CD14-positive monocyte (primary cell): ENCODE data around the gene DOK5. TPM values are rescaled to one million over a fixed set of nuclear protein-coding genes. Genes with fewer than 3 reads are reported as not detected.

ENCODE experiments used
- DNase-seq, 3 donors: peaks; one replicate each; pipeline ENCODE4 v3.0.0-alpha.2; 2011 to 2022
- H2AFZ ChIP-seq: 2 replicates; pipeline ENCODE4 v1.6.0; 2012; ENCODE audit warnings: mild to moderate bottlenecking, low read depth, low read length, inconsistent platforms; ENCODE audit not compliant: insufficient read depth, poor library complexity, severe bottlenecking
- H3K27ac ChIP-seq, 2 donors: 1 replicate in 1 of 2; 2 replicates in 1 of 2; pipeline ENCODE4 v1.5.1; 2012 to 2013; ENCODE audit warnings: low read length in 2 of 2, control low read depth in 1 of 2, inconsistent platforms in 1 of 2, low read depth in 1 of 2, mild to moderate bottlenecking in 1 of 2
- H3K27me3 ChIP-seq, 2 donors: one replicate each; pipeline versions ENCODE4 v1.6.0 to v1.6.1; 2011 to 2013; ENCODE audit warnings: low read length in 2 of 2; ENCODE audit not compliant: control insufficient read depth in 2 of 2, insufficient read depth in 2 of 2
- H3K36me3 ChIP-seq, 2 donors: replicated peaks in 1 of 2; 1 replicate in 1 of 2; 2 replicates in 1 of 2; pipeline versions ENCODE4 v1.5.1 to v1.6.1; 2012 to 2013; ENCODE audit warnings: low read length in 2 of 2, control low read depth in 1 of 2, inconsistent platforms in 1 of 2, mild to moderate bottlenecking in 1 of 2; ENCODE audit not compliant: insufficient read depth in 2 of 2, control insufficient read depth in 1 of 2
- H3K4me1 ChIP-seq, 2 donors: 1 replicate in 1 of 2; 2 replicates in 1 of 2; pipeline versions ENCODE4 v1.5.1 to v1.6.1; 2012 to 2013; ENCODE audit warnings: low read length in 2 of 2, control low read depth in 1 of 2, inconsistent platforms in 1 of 2, mild to moderate bottlenecking in 1 of 2, moderate library complexity in 1 of 2; ENCODE audit not compliant: insufficient read depth in 2 of 2, control insufficient read depth in 1 of 2
- H3K4me2 ChIP-seq: replicated peaks from 2 replicates; pipeline ENCODE3; 2012; ENCODE audit warnings: low read length, moderate library complexity, mild to moderate bottlenecking; ENCODE audit not compliant: poor library complexity, severe bottlenecking; ENCODE audit errors: extremely low read depth
- H3K4me3 ChIP-seq, 3 experiments: fragments of 200-600 bp in 1 of 3; sonication (generic) in 1 of 3; replicated peaks in 1 of 3; 1 replicate in 2 of 3; 2 replicates in 1 of 3; pipeline ENCODE4 v1.5.1; 2011 to 2013; ENCODE audit warnings: low read length in 3 of 3, mild to moderate bottlenecking in 3 of 3, control low read depth in 2 of 3, low read depth in 2 of 3, inconsistent platforms in 1 of 3, moderate library complexity in 1 of 3
- H3K79me2 ChIP-seq: 2 replicates; pipeline ENCODE4 v1.6.0; 2012; ENCODE audit warnings: mild to moderate bottlenecking, control low read depth, inconsistent platforms, low read length, moderate library complexity; ENCODE audit not compliant: insufficient read depth
- H3K9ac ChIP-seq: 2 replicates; pipeline ENCODE4 v1.6.0; 2017; ENCODE audit warnings: low read length, mild to moderate bottlenecking; ENCODE audit not compliant: insufficient read depth, poor library complexity, severe bottlenecking
- H3K9me3 ChIP-seq, 2 donors: replicated peaks in 1 of 2; 1 replicate in 1 of 2; 2 replicates in 1 of 2; pipeline versions ENCODE4 v1.5.1 to v1.6.1; 2012 to 2013; ENCODE audit warnings: low read length in 2 of 2, control low read depth in 1 of 2; ENCODE audit not compliant: control insufficient read depth in 1 of 2, insufficient read depth in 1 of 2
- H4K20me1 ChIP-seq: 2 replicates; pipeline ENCODE4 v1.6.0; 2012; ENCODE audit warnings: mild to moderate bottlenecking, low read length, control low read depth, moderate library complexity; ENCODE audit not compliant: insufficient read depth
- H3K27ac Mint-ChIP-seq, 7 donors: one replicate each; pipeline ENCODE4 v1.8.0; 2020; ENCODE audit warnings: mild to moderate bottlenecking in 7 of 7, mixed read lengths in 7 of 7, moderate library complexity in 6 of 7, inconsistent platforms in 2 of 7
- H3K27me3 Mint-ChIP-seq, 3 donors: one replicate each; pipeline ENCODE4 v1.8.0; 2021 to 2022; ENCODE audit warnings: low read depth in 3 of 3, mild to moderate bottlenecking in 3 of 3, mixed read lengths in 3 of 3, moderate library complexity in 3 of 3, inconsistent platforms in 1 of 3
- H3K36me3 Mint-ChIP-seq, 2 donors: one replicate each; pipeline ENCODE4 v1.8.0; 2020; ENCODE audit warnings: mixed read lengths in 2 of 2, inconsistent platforms in 1 of 2, mild to moderate bottlenecking in 1 of 2
- H3K4me1 Mint-ChIP-seq: one replicate; pipeline ENCODE4 v1.8.0; 2020; ENCODE audit warnings: mild to moderate bottlenecking, mixed read lengths
- H3K4me3 Mint-ChIP-seq, 2 donors: one replicate each; pipeline ENCODE4 v1.8.0; 2020; ENCODE audit warnings: mild to moderate bottlenecking in 2 of 2, mixed read lengths in 2 of 2, moderate library complexity in 1 of 2
- H3K9me3 Mint-ChIP-seq, 7 donors: one replicate each; pipeline ENCODE4 v1.8.0; 2020 to 2022; ENCODE audit warnings: mixed read lengths in 7 of 7, mild to moderate bottlenecking in 6 of 7, moderate library complexity in 6 of 7, inconsistent platforms in 2 of 7
- CTCF ChIP-seq: fragments of 200-600 bp; IDR thresholded peaks from one replicate; pipeline ENCODE4 v1.8.0; 2022; ENCODE audit warnings: antibody characterized with exemption, mild to moderate bottlenecking
- WGBS: methylation state at CpG from one replicate; pipeline ENCODE4 v1.1.5; 2013; ENCODE audit warnings: missing lambda C conversion rate; ENCODE audit not compliant: insufficient coverage; 5-methylcytosine and 5-hydroxymethylcytosine counted together
- intact Hi-C, 2 donors: fragments of 100-400 bp; cut with micrococcal nuclease; formaldehyde crosslinking; loops; one replicate each; pipeline versions ENCODE4 v1.15.0 to v1.15.1; 2023
- polyA plus RNA-seq, 3 donors: library from polyadenylated mRNA; depleted of rRNA in 1 of 3; unstranded in 2 of 3; stranded (reverse) in 1 of 3; fragments of 300-500 nt in 2 of 3; fragments of >200 nt in 1 of 3; fragmentation: Illumina TruSeq in 2 of 3; gene quantifications; 1 replicate in 2 of 3; 2 replicates in 1 of 3; pipeline ENCODE4 v1.2.3, GENCODE V29; 2012 to 2021

DOK5 gene
- polyA plus RNA-seq, 3 donors: not detected

DNA sequence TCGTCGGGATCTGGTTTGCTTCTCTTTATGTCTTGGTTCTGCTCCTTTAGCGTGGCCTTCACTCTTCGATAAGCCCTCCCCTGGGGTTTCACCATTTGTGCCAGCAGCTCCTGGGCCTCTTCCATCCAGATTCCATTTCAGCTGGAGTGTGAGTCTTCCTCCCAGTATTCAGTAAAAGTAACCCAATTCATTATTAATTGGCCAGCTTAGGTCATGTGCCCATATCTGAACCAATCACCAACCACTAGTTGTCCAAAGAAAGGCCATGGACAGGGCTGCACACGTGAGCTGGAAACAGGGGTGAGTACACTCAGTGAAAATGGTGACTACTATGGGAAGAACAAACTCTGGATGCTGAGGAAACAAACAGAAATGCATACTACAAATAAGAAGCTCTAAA lies 2.8 kb upstream of the DOK5 start:
- Histone ChIP-seq H3K27me3 (peaks cover 27 to 45% of the 10 kb centered on the region in 2 donors), H3K27ac (no peak overlapping the region), H3K4me2 (no peak overlapping the region), H3K9me3 (peaks cover 0 to 10% of the 10 kb centered on the region in 2 donors), H3K4me3 (no peak overlapping the region), H2AFZ (no peak overlapping the region), H3K4me1 (no peaks in the 10 kb centered on the region), H3K36me3 (no peaks in the 10 kb centered on the region), H3K79me2 (no peaks in the 10 kb centered on the region), H4K20me1 (no peaks in the 10 kb centered on the region), H3K9ac (no peak overlapping the region)
- intact Hi-C loops: no loop called here
- no peak for DNase-seq
- TF ChIP-seq CTCF: no peak
- Mint-ChIP-seq H3K27ac (peak overlapping the region in 1 of 7 donors; percentile 60), H3K4me3 (no peak overlapping the region), H3K27me3 (peaks cover 35 to 47% (median 47%) of the 10 kb centered on the region in 3 donors), H3K36me3 (no peaks in the 10 kb centered on the region), H3K4me1 (peaks cover 6% of the 10 kb centered on the region), H3K9me3 (peaks cover 0 to 13% (median 11%) of the 10 kb centered on the region in 7 donors)
- WGBS: 100% methylated on average over 4 of the region's 5 CpGs

DNA sequence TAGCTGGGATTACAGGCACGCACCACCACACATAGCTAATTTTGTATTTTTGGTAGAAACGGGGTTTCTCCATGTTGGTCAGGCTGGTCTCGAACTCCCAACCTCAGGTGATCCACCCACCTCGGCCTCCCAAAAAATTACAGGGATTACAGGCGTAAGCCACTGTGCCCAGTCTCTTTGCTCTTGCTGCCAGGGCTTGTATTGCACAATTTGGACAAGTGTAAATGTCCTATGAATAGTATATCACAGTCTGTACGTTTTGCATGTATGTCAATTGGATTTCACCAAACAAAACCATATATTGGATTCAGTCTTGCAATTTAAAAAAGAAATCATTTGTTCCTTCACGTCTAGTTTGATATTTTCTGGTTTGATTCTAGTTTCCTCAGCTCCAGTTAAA lies 2.1 kb upstream of the DOK5 start:
- no peak overlapping the region for H3K4me3 ChIP-seq
- no peak overlapping the region for H2AFZ ChIP-seq
- Mint-ChIP-seq H3K4me1 (peaks cover 6% of the 10 kb centered on the region), H3K36me3 (no peaks in the 10 kb centered on the region), H3K4me3 (peak overlapping the region in 1 of 2 donors; percentile 23), H3K9me3 (peaks cover 0 to 11% (median 11%) of the 10 kb centered on the region in 7 donors), H3K27ac (no peak overlapping the region), H3K27me3 (peaks cover 37 to 54% (median 51%) of the 10 kb centered on the region in 3 donors)
- DNase-seq: no peak
- peaks cover 0 to 10% of the 10 kb centered on the region in 2 donors for H3K9me3 ChIP-seq
- no peaks in the 10 kb centered on the region for H4K20me1 ChIP-seq
- no peaks in the 10 kb centered on the region for H3K36me3 ChIP-seq
- no peak overlapping the region for H3K27ac ChIP-seq
- H3K79me2 ChIP-seq: no peaks in the 10 kb centered on the region
- H3K27me3 ChIP-seq: peaks cover 31 to 52% of the 10 kb centered on the region in 2 donors
- TF ChIP-seq CTCF: no peak
- H3K4me1 ChIP-seq: no peaks in the 10 kb centered on the region
- H3K4me2 ChIP-seq: no peak overlapping the region
- 100% methylated on average over 1 of the region's 7 CpGs for WGBS
- H3K9ac ChIP-seq: no peak overlapping the region
- intact Hi-C loops: no loop called here
